ENCODE results near the gene ADCY9.
A peak's percentile ranks its signal among the peaks of the same experiment; 100 is the strongest.
"Not testable (repeated sequence)": the region's sequence is repeated elsewhere in the genome, so short reads cannot be mapped to it uniquely, and the experiment has no call there.

The ADCY9 gene

DNA sequence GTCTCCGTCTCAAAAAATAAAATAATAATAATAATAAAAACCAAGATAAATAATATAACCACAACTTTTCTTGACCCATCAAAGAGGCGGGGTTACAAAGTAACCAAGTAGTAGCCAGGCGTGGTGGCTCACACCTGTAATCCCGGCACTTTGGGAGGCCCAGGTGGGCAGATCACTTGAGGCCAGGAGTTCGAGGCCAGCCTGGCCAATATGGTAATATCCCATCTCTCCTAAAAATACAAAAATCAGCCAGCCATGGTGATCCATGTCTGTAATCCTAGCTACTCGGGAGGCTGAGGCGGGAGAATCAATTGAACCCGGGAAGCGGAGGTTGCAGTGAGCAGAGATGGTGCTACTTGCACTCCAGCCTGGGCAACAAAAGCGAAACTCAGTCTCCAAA, 45.3 kb downstream of the ADCY9 start:
- no peak for DNase-seq

- DNase-seq = no peak
Observed at GRCh38 chr16:4067262-4068001, 48.8 kb downstream of the ADCY9 start.

DNA sequence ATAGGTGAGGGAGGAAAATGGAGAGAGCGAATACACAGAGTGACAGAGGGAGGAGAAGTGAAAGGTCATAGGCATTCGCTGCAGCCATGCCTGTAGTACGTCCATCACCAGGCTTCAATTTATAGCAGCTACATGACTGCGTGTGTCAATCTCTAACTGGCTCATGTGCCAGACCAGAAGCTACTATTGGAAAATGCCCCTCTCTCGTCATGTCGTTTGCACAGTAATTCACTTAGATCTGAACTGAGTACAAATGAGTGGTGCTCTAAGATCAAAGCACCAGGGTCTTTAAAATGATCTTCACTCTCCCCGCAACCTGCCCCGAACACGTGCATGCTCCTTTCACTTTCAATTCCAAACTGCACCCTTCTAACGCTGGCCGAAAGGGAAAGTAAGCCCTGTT, 51.3 kb downstream of the ADCY9 start:
- DNase-seq = no peak

DNA sequence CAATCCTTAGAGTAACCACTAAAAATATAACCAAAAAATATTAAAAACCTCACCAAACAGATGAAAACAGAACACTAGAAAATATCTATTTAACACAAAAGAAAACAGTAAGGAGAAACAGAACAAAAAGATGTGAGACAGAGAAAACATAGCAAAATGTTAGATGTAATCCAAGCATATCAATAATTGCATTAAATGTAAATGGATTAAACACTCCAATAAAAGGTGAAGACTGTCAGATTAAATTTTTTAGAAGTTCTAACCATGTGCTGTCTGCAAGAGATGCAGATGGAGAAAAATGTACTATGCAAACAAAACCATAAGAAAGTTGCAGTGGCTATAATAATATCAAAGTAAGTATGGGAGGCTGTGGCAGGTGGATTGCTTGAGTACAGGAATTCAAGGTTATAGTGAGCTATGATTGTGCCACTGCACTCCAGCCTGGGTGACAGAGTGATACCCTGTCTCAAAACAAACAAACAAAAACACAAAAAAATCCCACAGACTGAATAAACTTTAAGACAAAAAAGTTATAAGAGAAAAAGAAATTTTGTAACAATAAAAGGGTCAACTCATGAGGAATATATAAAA, 53.9 kb downstream of the ADCY9 start:
- no peak for DNase-seq

GRCh38 chr16:4060823-4061222, 55.4 kb downstream of the ADCY9 start:
- DNase-seq = no peak

DNA sequence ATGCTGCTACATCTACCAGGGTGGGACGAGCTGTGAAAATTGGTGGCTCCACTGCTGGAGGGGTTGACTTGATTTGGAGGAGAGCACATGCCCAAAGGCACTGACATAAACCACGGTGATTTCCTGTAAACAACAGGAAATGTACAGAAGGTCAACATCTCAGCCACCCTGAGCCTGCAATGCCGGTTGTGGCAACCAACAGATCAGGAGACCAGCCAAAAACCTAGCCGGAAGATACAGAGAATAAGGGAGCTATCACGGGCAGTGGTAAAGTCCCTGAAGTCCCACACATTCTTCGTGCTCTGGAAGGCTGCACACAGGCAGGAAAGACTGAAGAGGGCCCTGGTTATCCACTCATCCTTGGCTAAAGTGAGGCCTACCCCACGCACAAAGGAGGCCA, 56.2 kb downstream of the ADCY9 start:
- DNase-seq = no peak

- no peak for DNase-seq
Observed at GRCh38 chr16:4058386-4058785, 57.9 kb downstream of the ADCY9 start.

DNA sequence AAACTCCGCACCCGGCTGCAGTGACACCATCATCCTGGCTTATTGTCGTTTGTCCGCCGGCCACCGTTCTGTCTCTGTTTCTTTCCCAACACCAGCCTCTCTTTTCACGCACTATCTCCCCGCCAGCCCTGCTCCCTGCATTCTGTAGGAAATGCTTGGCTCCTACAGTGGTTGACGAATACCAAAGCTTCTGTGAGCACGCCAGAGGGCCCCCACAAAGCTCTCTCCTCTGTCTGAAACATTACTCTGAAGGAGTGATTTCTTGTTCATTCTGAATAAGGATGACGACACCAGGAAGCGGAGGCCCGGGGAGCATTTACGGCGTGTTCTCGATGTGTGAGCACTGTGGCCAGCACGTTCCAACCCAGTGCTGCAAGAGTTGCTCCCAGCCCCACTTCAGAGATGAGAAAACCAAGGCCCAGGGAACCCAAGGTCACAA, 58.8 kb downstream of the ADCY9 start:
- no peak for DNase-seq

- DNase-seq = no peak
Observed at GRCh38 chr16:4056161-4057105, 59.8 kb downstream of the ADCY9 start.

DNA sequence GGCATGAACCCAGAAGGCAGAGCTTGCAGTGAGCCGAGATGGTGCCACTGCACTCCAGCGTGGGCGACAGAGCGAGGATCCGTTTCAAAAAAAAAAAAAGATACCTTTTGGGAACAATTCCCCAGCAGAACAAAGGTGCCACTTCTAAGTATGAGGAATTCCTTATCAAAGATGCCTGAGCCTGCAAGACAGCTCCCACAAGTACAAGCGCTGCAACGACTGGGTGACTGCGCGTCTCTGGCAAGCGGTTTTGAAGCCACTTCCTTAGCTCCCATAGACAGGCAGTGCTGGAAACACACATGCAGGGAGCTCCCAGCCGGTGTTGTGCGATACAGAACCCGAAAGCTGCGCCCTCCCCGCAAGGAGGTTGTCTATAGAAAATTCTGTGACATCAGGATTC, 60.5 kb downstream of the ADCY9 start:
- no peak for DNase-seq

DNA sequence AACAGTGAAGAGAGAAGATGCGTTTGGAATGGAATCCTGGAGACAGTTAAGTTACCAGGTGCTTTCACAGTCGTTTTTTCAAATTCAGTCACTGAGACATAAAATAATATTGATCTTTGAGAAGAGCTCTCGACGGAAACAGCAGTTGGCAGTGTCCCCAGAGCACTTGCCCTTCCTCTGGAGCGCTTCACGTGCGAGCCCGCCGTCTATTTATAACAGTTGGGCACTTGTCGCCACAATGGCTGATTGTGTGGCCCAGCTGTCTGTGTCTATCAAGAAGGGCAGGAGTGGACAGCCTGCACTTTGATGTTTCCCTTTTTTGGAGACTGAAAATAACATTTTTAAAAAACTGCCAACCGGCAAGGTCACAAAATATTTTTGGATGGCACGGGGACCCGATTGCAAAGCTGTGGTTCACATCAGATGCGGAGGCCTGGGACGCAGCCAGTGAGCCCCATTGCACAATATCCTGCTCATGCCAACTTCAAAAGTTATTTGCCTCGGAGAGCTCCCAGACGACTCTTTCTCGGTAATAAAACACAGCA, 62.9 kb downstream of the ADCY9 start:
- peak in 43 of 51 donors; percentile 12 to 83 (median 62) for DNase-seq

GRCh38 chr16:4052801-4053293, 63.4 kb downstream of the ADCY9 start:
- DNase-seq = peak in 9 of 51 donors; percentile 4 to 52 (median 18)

DNA sequence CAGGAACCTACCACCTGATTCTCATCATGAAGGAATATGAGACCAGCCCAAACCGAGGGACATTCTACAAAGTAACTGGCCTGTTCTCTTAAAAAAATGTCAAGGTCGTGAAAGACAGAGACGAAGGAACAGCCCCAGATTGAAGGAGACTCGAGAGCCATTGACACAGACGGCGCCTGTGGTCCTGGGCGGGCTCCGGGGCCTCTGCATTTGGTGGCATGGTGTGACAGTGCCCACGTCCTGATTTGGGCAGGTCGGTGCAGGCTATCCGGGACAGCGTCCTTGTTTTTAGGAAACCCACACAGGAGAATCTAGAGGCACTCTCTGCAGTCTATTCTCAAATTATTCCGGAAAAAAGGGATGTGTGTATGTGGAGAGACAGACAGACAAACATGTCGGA, 64.1 kb downstream of the ADCY9 start:
- no peak for DNase-seq

GRCh38 chr16:4051591-4051990, 64.7 kb downstream of the ADCY9 start:
- DNase-seq = no peak

GRCh38 chr16:4049031-4049430, 67.2 kb downstream of the ADCY9 start:
- no peak for DNase-seq

DNA sequence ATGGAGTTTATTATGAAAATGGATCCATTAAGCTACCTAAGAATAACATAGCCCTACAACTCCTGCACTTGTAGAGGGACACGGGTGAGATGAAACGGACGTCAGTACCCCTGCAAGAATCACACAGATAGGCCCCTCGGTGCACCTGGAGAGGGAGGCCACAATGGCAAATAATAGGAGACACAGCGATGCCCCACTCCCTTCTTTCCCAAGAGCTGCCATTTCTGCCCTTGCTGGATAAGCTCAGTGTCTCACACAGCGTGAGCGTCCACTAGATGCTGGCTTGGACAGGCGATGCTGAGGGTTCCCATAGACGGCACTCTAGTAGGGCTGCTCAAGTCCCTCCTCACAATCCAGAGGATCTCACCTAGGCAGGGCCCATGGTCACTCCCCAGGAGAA, 67.8 kb downstream of the ADCY9 start:
- DNase-seq = peak in 1 of 51 donors; percentile 41

GRCh38 chr16:4046221-4046620, 70.0 kb downstream of the ADCY9 start:
- peak in 1 of 51 donors; percentile 19 for DNase-seq

DNA sequence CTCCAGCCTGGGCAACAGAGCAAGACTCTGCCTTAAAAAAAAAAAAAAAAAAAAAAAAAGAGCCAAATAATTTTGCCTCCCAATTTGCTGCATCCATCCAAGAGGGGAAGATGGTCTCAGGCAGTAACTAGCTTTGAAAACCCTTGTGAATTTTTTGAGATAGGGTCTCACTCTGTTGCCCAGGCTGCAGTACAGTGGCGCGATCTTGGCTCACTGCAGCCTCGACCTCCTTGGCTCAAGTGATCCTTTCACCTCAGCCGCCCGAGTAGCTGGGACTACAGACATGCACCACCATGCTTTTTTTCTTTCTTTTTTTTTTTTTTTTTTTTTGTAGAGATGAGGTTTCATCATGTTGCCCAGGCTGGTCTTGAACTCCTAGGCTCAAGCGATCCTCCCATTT, 70.7 kb downstream of the ADCY9 start:
- DNase-seq = not testable (repeated sequence)

- DNase-seq = no peak
Observed at GRCh38 chr16:4042581-4042980, 73.7 kb downstream of the ADCY9 start.

- DNase-seq = no peak
Observed at GRCh38 chr16:4038448-4038847, 77.8 kb downstream of the ADCY9 start.

DNA sequence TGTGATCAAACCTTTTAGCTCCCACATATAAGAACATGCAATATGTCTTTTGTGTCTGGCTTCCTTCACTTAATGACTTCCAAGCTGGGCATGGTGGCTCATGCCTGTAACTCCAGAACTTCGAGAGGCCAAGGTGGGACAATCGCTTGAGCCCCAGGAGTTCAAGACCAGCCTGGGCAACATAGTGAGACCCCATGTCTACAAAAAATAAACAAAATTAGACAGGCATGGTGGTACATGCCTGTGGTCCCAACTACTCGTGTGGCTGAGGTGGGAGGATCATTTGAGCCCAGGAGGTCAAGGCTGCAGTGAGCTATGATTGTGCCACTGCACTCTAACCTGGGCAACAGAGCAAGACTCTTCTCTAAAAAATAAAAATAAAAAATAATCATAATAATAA, 79.3 kb downstream of the ADCY9 start:
- not testable (repeated sequence) for DNase-seq

DNA sequence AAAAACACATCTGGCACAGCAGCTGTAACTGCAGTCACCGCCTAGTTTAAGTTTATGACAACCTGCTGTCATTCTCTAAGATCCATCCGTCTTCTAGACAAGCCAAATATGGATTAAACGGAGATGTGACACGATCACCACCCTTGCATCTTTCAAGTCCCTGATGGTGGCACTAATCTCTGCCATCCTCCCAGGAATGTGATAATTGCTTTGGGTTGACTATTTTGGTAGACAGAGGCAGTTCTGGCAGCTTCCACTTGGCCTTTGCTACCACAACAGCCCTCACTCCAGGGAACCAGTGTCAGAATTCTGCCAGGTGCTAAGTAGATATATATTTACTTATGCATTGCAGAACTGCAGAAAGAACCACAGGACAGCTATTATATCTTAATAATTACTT, 81.3 kb downstream of the ADCY9 start:
- DNase-seq = no peak

Data from hypothalamus (tissue), 51 donors.